HG03064 (cell line): ENCODE results near the gene C16orf95.
"Not testable (repeated sequence)": the region's sequence is repeated elsewhere in the genome, so short reads cannot be mapped to it uniquely, and the experiment has no call there.

ENCODE experiments used
- ATAC-seq: cut with Tn5 transposase; IDR thresholded peaks from one replicate; pipeline ENCODE4 v1.9.1; 2021; ENCODE audit warnings: low read depth; ENCODE audit not compliant: unreplicated experiment

C16orf95 gene

GRCh38 chr16:87259431-87259830 lies 57.8 kb downstream of the C16orf95 start:
- no peak for ATAC-seq

- ATAC-seq, result not testable (repeated sequence)
Measured at GRCh38 chr16:87258653-87259052, 58.5 kb downstream of the C16orf95 start.

GRCh38 chr16:87255866-87256265 lies 61.3 kb downstream of the C16orf95 start:
- no peak for ATAC-seq

- ATAC-seq, result no peak
Measured at GRCh38 chr16:87254734-87255133, 62.5 kb downstream of the C16orf95 start.

GRCh38 chr16:87254296-87254695 lies 62.9 kb downstream of the C16orf95 start:
- no peak for ATAC-seq

- ATAC-seq, result no peak
Measured at GRCh38 chr16:87253536-87253935, 63.7 kb downstream of the C16orf95 start.
